Measurements from ENCODE around the gene SLC12A3.

DNA sequence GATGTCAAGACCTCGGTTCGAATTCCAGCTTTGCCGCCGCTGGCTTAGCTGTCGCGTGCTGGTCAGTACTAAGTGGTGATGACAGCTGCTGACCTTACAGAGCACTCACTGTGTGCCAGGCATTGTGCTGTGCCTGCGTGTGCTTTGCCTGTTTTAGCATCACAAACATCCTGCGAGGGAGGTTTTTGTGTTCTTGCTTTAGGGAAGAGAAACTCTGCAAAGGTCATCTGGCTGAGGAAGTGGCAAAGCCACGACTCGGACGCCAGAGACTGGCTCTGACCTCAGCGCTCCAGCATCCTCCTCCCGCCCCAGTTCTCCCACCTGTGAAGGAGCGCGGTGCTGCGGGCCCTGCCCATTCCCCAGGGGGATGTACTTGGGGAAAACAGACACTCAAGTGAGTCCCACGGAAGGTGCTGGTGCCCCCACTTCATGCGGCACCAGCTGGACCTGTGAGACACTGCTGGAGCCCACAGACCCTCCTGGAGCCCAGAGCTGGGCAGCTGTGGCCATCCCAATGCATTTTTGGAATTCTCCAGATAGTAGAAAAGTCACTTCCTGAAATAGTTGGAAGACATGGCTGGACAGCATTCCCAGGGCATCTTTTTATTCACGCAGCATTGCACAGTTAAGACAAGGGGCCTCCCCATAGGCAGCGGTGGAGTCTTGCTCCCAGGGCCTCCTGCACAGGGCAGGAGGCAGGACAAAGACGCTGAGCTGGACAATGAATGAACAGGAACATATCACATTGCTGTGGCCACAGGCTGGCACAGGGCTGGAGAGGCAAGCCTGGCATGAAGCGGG is 47.0 kb downstream of the SLC12A3 start:
- TF ChIP-seq, protein P1, sequence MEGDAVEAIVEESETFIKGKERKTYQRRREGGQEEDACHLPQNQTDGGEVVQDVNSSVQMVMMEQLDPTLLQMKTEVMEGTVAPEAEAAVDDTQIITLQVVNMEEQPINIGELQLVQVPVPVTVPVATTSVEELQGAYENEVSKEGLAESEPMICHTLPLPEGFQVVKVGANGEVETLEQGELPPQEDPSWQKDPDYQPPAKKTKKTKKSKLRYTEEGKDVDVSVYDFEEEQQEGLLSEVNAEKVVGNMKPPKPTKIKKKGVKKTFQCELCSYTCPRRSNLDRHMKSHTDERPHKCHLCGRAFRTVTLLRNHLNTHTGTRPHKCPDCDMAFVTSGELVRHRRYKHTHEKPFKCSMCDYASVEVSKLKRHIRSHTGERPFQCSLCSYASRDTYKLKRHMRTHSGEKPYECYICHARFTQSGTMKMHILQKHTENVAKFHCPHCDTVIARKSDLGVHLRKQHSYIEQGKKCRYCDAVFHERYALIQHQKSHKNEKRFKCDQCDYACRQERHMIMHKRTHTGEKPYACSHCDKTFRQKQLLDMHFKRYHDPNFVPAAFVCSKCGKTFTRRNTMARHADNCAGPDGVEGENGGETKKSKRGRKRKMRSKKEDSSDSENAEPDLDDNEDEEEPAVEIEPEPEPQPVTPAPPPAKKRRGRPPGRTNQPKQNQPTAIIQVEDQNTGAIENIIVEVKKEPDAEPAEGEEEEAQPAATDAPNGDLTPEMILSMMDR (conservative IDR thresholded peaks at IDR 0.05 in 1 of 2, IDR thresholded peaks at IDR 0.05 in 1 of 2; ENCODE audit: low read depth in 1 of 2, low read length in 2 of 2), result no peak
- TF ChIP-seq EZH2 (IDR thresholded peaks at IDR 0.05; ENCODE audit: low read length, missing control alignments), result no peak

Data from fibroblast of lung (primary cell).